ENCODE data around the gene POLR2J2. TPM values are rescaled to one million over a fixed set of nuclear protein-coding genes. Genes with fewer than 3 reads are reported as not detected.
"Not testable (repeated sequence)": the region's sequence is repeated elsewhere in the genome, so short reads cannot be mapped to it uniquely, and the experiment has no call there.

POLR2J2 gene
- total RNA-seq: 3.3 TPM
- 1 to 10 TPM in 3 of 8 donors, under 1 TPM in 4, not detected in 1; 0.25 to 2.3 (median 0.75) TPM for polyA plus RNA-seq (ENCODE audit: insufficient read depth in 1 of 8, insufficient read length in 8 of 8, low replicate concordance in 1 of 8)
- long read RNA-seq, donor 1: 0 reads
- long read RNA-seq, donor 2: 0 reads
- long read RNA-seq, donor 3, partial matches to known transcripts: 0 of 1 reads
- long read RNA-seq, donor 3, other reads (novel, unspliced or antisense): 0 of 1 reads
- long read RNA-seq, donor 4: 0 reads
- long read RNA-seq, donor 5: 0 reads
- long read RNA-seq, donor 6, partial matches to known transcripts: 0 of 2 reads
- long read RNA-seq, donor 6, other reads (novel, unspliced or antisense): 0 of 2 reads
- long read RNA-seq, donor 7: 0 reads
- long read RNA-seq, donor 8: 0 reads
- long read RNA-seq, donor 9: 0 reads
- long read RNA-seq, donor 10, partial matches to known transcripts: 0 of 2 reads
- long read RNA-seq, donor 10, other reads (novel, unspliced or antisense): 0 of 2 reads
- long read RNA-seq, donor 11: 0 reads

DNA sequence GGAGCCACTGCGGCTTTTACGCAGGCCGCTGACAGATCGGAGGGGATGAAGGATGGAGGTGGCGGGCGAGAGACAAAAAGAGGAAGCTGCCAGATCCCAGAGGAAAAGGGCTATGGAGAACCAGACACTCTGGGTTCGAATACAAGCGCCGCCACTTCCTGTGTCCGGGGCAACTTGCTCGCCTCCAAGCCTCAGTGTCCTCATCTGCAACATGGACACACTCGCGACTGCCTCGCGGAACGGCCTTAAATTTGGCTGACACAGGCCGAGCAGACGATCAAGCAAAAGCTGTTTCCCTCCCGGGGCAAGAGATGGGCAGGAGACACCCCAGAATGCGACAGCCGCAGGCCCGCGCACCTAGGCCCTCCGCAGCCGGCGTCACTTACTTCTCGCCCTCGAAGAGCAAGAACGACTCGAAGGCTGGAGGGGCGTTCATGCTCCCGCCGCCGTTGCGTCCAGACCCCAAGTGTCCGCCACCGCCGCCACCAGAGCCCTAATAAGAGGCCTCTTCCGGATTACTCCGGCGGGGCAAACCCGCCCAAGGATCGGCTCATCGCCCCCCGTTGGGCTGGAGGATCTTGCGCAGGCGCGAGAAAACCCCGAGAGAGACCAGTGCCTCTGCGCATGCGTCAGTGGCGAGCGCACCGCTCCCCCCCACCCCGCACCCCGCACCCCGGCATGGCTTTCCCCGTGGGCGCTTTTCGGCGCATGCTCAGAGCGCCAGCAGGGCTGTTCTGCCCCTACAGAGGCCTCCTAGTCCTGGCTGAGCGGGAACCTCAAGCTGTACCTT, at the start of gene POLR2J2:
TSS of gene POLR2J2 (minus strand) at position 498 of the 790 bp plus-strand sequence. CDS start at position 436, 62 bp downstream.
- not testable (repeated sequence) for H3K27ac ChIP-seq (ENCODE audit: low read length); H3K36me3 ChIP-seq (ENCODE audit: control insufficient read depth, insufficient read depth, low read length); H3K27me3 ChIP-seq (ENCODE audit: control insufficient read depth, insufficient read depth, low read length); H3K9me3 ChIP-seq (replicated peaks; ENCODE audit: control insufficient read depth, low read depth, low read length); H3K4me1 ChIP-seq (ENCODE audit: control insufficient read depth, insufficient read depth, low read length)
- DNase-seq: peak; percentile 1
- no CpG with 5 or more reads among the region's 63 CpGs for WGBS (ENCODE audit: insufficient coverage)
- H3K4me3 ChIP-seq (ENCODE audit: low read length): peak within 1 kb of the TSS; percentile 47

DNA sequence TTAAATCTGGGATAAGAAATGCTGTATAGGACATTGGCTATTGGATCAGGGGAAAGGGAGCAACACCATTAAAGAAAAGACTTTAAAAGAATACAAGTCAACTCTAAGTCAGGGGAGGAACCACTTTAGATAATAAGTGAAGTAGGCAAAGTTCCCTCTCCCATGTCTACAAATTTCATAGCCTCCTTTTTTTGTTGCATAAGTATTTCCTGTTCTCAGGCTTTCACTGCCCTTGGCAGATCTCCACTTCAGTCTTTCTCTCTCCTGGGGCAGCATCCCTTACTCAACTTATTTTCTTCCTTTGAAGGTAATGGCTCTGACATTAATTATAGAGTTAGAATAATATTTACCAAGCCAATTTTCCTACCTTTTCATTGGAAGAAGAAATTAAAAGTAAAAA, 47.0 kb upstream of the POLR2J2 start:
- H3K36me3 ChIP-seq (ENCODE audit: control insufficient read depth, insufficient read depth, low read length); H3K9me3 ChIP-seq (replicated peaks; ENCODE audit: control insufficient read depth, low read depth, low read length): not testable (repeated sequence)
- peak; percentile 13 for DNase-seq

DNA sequence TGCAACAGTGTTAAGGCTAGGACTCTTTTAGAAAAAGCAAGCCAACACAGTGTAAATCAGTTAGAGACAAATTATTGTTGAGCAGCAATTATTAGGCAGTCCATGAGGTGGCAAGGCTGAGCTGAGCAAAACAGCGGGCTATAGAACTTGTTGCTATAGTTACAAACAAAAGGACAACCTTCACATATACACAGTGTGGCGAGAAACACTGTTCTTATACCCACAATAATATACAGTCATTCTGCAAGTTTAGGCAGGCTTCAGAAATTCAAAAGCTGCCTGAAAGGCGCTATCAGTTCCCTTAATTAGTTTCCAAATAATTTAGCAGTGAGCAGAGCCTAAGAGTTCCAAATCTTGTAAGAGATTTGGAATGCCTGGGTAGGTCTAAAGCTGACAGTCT, 44.3 kb upstream of the POLR2J2 start:
- not testable (repeated sequence) for H3K27me3 ChIP-seq (ENCODE audit: control insufficient read depth, insufficient read depth, low read length); H3K4me1 ChIP-seq (ENCODE audit: control insufficient read depth, insufficient read depth, low read length); H3K4me3 ChIP-seq (ENCODE audit: low read length); H3K9me3 ChIP-seq (replicated peaks; ENCODE audit: control insufficient read depth, low read depth, low read length); H3K27ac ChIP-seq (ENCODE audit: low read length); H3K36me3 ChIP-seq (ENCODE audit: control insufficient read depth, insufficient read depth, low read length)
- WGBS (ENCODE audit: insufficient coverage): no CpG with 5 or more reads among the region's 3 CpGs
- DNase-seq: peak; percentile 6

More for the DNA sequence above, 47.0 kb upstream of the POLR2J2 start:
- H3K4me1 ChIP-seq (ENCODE audit: control insufficient read depth, insufficient read depth, low read length); H3K4me3 ChIP-seq (ENCODE audit: low read length); H3K27ac ChIP-seq (ENCODE audit: low read length); H3K27me3 ChIP-seq (ENCODE audit: control insufficient read depth, insufficient read depth, low read length): not testable (repeated sequence)

DNA sequence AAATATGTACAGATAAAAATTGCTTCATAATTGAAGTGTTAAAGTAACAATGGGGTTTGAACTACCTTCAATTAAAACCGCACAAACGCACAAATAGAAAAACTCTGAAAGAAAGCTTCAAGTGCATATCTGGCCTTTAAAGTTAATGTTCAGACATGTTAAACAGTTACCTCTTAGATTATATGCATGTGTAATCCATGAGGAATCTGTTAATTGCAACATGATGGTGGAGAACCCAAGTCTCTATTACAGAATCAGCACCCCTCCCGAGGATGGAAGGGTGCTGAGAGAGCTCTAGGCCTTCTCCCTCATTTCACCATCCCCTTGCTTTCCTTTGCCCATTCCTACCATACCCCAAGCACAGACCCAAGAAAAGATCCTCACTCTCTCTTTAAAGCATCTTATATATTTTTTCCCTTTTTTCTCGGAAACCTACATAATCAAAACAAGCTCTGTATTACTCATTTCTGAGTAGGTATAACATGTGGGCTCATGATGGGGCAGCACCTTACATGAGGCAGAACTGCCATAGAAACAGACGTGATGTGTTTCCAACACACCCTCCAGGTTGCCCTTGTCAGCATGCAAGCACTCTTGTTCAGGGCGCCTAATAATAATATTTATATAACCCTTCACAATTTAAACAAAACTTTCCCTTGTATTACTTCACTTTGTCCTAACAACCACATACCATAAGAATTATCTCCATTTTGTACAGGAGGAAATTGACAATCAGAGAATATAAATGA, 43.5 kb upstream of the POLR2J2 start:
- not testable (repeated sequence) for H3K27me3 ChIP-seq (ENCODE audit: control insufficient read depth, insufficient read depth, low read length); DNase-seq; H3K36me3 ChIP-seq (ENCODE audit: control insufficient read depth, insufficient read depth, low read length); H3K4me1 ChIP-seq (ENCODE audit: control insufficient read depth, insufficient read depth, low read length); H3K4me3 ChIP-seq (ENCODE audit: low read length); H3K9me3 ChIP-seq (replicated peaks; ENCODE audit: control insufficient read depth, low read depth, low read length); H3K27ac ChIP-seq (ENCODE audit: low read length)
- WGBS (ENCODE audit: insufficient coverage): no CpG with 5 or more reads among the region's 6 CpGs

DNA sequence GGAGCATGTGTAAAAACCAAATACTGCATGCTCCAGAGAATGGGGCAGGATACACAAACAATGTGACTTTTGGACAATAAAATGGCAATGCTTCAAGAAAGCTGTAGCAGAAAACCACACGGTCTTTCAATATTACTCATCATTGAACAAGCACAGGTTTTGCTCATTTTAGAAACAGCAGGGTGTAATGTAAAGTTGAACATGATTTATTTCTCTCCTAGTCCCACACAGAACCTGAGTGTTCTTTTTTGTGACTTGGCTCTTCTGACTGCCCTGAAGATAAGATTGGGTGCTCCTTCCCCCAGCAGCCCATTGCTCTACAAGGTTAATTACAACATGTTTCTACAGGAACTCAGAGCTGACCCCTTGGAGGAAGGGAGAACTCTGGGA, 42.2 kb upstream of the POLR2J2 start:
- not testable (repeated sequence) for H3K4me1 ChIP-seq (ENCODE audit: control insufficient read depth, insufficient read depth, low read length); DNase-seq; H3K4me3 ChIP-seq (ENCODE audit: low read length); H3K27ac ChIP-seq (ENCODE audit: low read length); H3K9me3 ChIP-seq (replicated peaks; ENCODE audit: control insufficient read depth, low read depth, low read length); H3K27me3 ChIP-seq (ENCODE audit: control insufficient read depth, insufficient read depth, low read length); H3K36me3 ChIP-seq (ENCODE audit: control insufficient read depth, insufficient read depth, low read length)
- no CpG with 5 or more reads among the region's 1 CpG for WGBS (ENCODE audit: insufficient coverage)

DNA sequence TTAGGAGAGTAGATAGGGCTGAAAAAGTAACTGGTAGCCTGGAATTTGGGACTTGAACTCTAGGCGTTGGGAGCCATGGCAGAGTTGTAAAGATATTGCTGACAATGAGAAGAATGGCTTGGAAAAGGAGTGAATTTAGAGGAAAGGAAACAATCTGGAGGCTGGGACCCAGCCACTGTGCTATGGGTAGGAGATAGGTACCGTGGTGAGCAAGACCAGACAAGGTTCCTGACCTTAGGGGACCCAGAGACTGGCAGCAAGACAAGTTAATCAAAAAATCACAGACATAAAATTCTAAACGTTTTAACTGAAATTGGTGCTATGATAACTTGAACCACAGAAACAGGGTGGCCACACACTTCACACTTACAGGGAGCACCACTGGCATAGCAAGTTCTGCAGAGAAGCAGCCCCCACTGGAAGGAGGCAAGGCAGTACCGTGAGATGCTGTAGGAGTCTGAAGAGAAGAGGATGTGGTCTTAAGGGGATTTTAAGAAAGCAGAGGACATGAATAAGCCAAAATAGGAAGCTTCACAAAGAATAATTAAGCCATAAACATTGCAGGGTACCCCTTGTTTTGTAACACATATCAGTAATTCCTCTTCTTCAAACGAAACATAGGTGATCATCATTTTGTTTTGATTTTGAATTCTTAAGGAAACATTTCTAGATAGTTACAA, 41.7 kb upstream of the POLR2J2 start:
- not testable (repeated sequence) for H3K36me3 ChIP-seq (ENCODE audit: control insufficient read depth, insufficient read depth, low read length); H3K27me3 ChIP-seq (ENCODE audit: control insufficient read depth, insufficient read depth, low read length); H3K9me3 ChIP-seq (replicated peaks; ENCODE audit: control insufficient read depth, low read depth, low read length); H3K27ac ChIP-seq (ENCODE audit: low read length); H3K4me3 ChIP-seq (ENCODE audit: low read length); H3K4me1 ChIP-seq (ENCODE audit: control insufficient read depth, insufficient read depth, low read length); DNase-seq
- WGBS (ENCODE audit: insufficient coverage): 50% methylated on average over 1 of the region's 5 CpGs

DNA sequence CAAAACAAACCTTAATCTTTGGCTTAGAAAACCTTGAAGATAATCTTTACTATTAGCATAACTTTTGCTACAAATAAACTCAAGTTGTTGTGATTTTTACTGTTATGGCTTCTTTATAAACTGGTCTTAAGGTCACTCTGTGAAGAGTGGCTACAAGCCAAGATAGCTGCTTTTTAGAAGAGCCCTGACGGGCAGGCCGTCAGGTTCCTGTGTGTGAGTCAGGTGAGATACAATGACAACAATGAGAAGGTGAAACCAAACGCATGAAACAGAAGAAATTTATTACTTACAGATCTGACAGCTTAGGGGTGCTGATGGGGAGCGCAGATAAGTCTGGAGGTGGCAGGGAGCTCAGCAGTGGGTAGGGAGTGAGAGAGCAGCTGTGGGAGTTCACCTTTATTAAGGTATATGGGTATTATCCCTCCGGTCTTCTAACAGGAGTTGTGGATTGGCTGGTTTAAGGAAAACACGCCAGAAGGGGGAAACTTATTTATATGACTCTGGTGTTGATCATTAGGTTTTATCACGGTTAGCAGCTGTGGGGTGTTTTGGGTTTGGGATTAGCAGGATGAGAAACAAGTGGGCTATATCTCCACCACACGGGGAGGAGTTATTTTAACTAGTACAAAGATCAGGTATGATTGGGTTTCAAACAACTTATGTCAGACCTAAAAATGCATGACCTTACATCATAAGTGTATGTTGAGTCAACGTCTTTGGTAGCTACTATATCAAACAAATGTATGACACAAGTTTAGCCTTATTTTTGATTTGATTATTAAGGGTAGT, 27.7 kb upstream of the POLR2J2 start:
- H3K4me1 ChIP-seq (ENCODE audit: control insufficient read depth, insufficient read depth, low read length); H3K9me3 ChIP-seq (replicated peaks; ENCODE audit: control insufficient read depth, low read depth, low read length); H3K27ac ChIP-seq (ENCODE audit: low read length); DNase-seq; H3K27me3 ChIP-seq (ENCODE audit: control insufficient read depth, insufficient read depth, low read length); H3K4me3 ChIP-seq (ENCODE audit: low read length); H3K36me3 ChIP-seq (ENCODE audit: control insufficient read depth, insufficient read depth, low read length): not testable (repeated sequence)
- 100% methylated on average over 1 of the region's 9 CpGs for WGBS (ENCODE audit: insufficient coverage)

DNA sequence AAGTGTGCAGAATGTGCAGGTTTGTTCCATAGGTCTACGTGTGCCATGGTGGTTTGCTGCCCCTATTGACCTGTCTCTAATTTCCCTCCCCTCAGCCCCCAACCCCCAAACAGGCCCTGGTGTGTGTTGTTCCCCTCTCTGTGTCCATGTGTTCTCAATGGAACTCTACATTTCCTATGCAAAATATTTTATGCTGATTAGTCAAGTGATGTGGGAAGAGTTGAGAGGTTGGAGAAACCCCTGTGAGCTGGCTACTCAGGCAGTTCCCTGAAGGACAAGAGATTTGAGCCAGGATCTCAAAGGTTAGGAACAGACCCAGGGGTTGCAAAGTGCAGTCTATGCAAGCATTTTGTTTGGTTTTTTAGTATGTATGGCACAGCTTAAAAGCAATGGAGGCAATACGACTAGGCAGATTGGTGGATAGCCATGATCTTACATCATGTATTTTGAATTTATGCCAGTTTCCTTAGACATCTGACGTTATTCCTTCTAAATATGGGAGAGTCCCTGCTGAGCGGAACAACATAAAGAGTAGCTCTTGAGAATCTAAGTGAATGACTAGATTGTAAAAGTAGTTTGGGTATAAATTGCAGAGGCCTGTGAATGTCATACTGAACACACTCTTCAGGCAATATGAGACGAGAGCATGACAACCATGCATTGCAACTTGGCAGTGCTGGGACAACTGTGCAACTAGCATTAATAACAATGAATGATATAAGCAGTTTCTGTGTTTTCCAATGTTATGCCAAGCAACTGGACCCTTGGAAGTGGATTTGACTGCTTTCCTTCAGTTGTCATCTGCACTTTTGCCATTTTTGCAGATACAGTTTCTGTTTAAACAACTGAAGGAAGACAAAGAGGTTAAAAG, 26.4 kb upstream of the POLR2J2 start:
- H3K36me3 ChIP-seq (ENCODE audit: control insufficient read depth, insufficient read depth, low read length); H3K27ac ChIP-seq (ENCODE audit: low read length); H3K27me3 ChIP-seq (ENCODE audit: control insufficient read depth, insufficient read depth, low read length); H3K9me3 ChIP-seq (replicated peaks; ENCODE audit: control insufficient read depth, low read depth, low read length); H3K4me3 ChIP-seq (ENCODE audit: low read length); H3K4me1 ChIP-seq (ENCODE audit: control insufficient read depth, insufficient read depth, low read length): not testable (repeated sequence)
- DNase-seq: peak; percentile 11
- WGBS (ENCODE audit: insufficient coverage): no CpG with 5 or more reads among the region's 5 CpGs

DNA sequence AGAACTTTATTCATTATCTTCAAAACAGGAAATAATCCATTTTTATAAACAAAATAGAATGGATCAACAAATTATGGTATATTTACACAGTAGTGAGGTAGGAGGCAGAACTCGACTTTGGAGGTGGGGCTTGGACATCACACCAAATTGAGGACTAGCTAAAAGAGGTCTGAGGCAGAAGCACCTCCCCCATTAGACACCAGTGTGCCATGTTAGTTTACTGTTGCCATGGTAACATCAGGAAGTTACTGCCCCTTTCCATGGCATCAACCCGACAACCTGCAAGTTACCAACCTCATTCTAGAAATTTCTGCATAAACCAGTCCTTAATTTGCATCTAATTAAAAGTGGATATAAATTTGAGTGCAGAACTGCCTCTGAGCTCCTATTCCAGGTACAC, 24.5 kb upstream of the POLR2J2 start:
- not testable (repeated sequence) for H3K4me1 ChIP-seq (ENCODE audit: control insufficient read depth, insufficient read depth, low read length); H3K4me3 ChIP-seq (ENCODE audit: low read length); H3K9me3 ChIP-seq (replicated peaks; ENCODE audit: control insufficient read depth, low read depth, low read length); H3K27ac ChIP-seq (ENCODE audit: low read length); H3K27me3 ChIP-seq (ENCODE audit: control insufficient read depth, insufficient read depth, low read length); H3K36me3 ChIP-seq (ENCODE audit: control insufficient read depth, insufficient read depth, low read length); DNase-seq
- WGBS (ENCODE audit: insufficient coverage): no CpG with 5 or more reads among the region's 2 CpGs
